ENCODE data around the gene P2RY13.

Gene P2RY13

DNA sequence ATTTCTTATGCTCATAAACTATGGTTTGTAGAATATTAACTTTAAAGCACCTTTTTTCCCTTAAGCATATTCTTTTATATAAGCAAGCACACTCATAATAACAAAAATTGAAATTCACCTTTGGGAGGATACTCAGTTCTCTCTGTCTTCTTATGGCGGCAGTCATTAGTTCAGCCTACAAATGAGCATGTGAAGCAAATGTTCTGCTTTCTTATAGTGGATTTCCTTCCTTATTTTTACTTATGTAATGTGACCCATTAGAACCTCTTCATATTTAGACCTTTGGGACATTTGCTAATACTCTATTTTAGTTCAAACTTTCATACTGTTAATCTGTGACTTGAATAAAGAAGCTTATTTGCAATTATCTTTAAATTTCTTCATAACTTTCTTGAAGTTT lies at the start of gene P2RY13:
Gene P2RY13, minus strand, starts transcription at position 187 of the 400 bp plus-strand sequence. Its CDS starts 21 bp downstream, at position 166.
- peak; percentile 37 to 56 for DNase-seq

DNA sequence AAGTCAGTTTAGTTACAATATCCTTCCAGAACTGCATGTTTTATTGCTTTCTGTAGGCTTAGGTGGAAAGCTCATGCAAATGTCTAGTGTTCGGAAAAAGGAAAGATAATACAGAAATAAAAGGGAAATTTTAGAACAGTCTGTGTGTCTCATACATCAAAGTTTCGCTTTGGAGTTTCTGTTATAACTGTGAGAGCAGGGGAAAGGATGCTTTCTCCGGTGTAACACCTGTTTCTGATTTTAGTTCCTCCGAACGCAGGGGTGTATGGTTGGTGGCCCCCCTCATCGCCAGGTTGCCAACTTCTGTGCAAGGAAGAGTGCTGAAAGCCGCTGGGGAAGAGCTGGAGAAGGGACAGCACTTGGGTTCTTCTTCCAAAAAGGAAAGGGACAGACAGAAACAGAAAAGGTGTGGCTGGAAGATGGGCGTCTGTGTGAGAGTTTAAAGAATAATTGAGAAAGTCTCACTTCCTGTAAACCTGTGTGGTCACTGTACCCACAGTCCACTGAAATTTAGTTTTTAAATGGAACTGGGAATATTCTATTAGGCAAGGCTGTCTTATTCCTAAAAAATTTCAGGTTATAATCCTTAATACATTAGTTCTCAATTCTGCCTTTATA lies 48.5 kb upstream of the P2RY13 start:
- no peak for DNase-seq

DNA sequence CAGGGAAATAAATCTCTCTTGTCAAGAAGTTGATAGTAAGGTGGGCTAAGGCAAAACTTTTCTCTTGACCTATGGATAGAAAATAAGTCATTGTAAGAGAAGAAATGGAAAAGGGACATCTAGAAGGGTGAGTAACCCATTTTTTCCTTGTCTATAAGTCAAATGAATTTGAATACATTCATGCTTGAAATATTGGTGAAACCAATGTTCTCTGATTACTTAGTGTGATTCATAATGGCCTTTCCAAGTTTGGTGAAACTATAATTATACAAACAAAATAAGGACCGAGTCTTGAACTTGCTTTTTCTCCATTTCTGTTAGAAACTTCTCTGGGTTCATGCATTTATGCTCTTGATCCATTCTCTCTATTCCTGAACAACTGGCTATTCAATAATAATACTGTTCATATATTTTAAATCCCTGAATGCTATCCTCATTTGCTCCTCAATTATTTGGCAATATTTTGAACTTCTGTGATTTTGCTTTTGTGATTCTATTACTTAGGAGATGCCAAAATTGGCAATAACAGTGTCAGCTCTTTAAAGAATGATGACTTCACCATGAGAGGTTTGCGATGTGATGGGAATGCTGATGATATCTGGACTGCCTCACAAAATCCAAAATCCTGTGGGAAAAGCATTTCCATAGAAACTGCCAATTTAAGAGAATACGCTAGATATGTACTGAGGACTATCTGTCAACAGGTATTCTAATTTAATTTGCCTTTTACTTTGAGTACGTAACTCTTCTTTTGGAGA lies 42.9 kb upstream of the P2RY13 start:
- no peak for DNase-seq

DNA sequence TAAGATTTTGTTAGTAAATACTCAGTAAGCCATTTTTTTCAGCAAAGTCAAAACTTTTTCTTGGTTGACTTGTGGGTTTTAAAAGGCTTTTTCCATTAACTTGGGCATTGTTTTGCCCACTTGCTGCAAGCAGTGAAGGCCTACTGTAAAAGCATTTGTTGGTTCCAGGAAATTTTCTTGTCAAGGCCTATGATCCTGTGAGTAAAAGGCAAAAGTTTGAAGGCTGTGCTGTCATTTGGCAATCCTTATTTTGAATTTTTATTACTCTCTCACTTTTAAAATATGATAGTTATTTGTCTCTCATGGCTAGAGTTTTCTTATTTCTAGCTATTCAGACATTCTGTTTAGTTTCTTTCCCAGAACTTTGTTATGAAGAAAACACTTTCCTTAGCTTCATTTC lies 42.2 kb upstream of the P2RY13 start:
- DNase-seq: no peak

DNA sequence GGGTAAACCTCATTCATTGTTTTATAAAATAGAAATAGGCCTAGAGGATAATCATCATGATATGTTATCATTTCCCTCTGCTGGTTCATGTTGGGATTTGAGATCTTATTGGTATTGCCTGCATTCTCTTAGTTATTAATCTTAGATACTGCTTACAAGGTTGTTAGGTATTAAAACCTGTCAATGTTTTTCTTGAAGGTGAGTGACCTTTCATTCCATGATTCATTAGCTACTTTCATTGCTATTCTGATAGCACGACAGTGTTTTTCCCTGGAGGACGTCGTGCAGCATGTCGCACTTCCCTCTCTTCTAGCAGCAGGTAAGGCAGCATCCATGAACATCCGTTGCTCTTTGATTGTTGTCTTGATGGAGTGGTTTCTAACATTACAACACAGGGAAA lies 38.1 kb upstream of the P2RY13 start:
- DNase-seq: no peak

DNA sequence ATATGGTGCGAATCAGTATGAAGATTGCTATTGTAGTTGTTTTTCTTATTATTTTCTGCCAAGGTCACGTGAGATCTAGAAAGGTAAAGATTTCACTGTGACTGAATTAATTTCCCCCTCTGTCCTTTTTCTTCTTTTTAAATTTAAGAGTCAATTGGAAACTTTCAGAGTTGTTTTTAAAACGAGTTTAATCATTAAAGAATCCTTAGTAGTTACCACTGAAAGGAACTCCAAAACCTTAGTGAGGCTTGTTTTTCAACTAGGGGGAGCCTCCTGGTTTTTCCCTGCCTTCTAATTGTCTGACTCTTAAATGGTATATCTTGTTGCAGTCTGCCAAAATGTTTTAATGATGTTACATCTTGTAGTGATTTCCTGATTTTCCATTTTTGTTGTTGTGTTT lies 37.6 kb upstream of the P2RY13 start:
- DNase-seq: no peak

DNA sequence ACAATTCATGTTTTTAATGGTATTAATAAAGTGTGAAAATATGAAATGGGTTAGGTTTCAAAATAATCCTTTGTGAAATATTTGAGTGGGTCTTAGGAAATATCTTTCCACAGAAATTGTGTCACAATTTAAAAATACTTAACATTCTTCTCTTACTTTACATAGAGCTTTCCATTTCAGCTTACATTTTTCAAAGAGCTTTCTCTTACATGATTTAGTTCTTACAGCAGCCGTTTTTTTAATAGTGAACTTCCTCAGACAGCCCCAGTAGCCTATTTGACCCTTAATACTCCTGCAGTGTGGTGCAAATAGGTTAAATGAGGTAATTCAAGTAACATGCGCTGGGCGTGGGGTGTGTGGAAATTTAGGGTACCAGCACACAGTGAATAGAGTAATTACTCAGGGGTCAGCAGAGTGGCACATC lies 33.4 kb upstream of the P2RY13 start:
- DNase-seq: no peak

DNA sequence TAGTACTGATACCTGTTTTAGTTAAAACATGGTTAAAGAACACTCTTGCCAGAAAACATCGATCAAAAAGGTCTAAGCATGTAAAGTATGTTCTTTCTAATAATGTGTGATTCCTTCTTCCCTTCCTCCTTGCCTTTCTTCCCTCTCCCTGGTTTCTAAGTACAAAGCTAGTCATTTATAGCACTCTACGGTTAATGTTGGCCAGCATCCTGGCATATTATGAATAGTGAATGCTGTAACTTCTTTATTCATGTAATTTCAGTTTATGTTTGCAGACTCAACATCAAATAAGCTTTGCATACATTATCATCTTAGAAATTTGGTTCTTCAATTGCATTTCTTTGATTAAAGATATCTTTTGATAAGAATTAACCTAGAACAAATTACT lies 28.1 kb upstream of the P2RY13 start:
- no peak for DNase-seq

DNA sequence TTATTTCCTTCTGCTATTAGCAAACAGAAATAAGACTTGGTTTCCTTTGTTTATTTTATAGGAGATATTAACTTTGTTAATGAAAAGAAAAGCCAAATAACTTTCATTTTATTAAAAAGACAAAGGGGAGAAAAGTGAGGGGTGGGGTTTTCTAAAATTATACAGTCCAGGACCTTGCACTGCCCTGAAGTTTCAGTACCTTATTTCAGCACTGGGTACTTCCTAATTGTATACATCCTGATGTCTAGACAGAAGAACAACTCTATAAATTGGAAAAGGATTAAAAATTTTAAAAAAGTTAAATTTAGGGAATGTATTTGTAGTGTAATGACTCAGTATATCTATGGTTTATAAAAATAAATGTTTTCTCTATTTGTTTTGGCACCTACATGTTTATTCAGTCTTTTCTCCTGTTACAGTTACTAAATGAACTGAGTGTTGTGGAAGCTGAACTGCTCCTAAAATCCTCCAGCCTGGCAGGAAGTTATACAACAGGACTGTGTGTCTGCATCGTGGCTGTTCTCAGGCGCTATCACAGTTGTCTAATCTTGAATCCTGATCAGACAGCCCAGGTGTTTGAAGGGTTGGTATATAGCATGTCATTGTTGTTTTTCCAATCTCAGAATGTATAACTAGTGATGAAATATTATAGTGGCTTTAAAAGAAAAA lies 27.6 kb upstream of the P2RY13 start:
- no peak for DNase-seq

DNA sequence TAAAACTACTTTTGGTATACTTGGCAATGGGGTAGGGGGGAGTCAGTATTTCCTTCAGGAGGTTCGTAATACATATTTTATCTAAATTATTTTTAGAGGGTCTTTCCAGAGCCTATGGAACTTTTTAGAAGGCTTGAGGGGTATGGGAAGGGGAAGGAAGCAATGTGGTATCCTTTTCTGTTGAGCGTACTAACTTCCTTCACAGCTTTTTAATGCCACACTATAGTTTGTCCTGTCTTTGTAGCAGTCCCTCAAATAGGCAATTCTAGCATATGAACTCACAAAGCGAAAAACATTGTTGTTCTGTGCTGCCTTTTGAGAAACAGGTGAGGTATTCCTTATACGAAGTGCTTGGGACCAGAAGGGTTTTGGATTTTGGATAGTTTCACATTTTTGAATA lies 22.3 kb upstream of the P2RY13 start:
- peak; percentile 34 to 54 for DNase-seq

DNA sequence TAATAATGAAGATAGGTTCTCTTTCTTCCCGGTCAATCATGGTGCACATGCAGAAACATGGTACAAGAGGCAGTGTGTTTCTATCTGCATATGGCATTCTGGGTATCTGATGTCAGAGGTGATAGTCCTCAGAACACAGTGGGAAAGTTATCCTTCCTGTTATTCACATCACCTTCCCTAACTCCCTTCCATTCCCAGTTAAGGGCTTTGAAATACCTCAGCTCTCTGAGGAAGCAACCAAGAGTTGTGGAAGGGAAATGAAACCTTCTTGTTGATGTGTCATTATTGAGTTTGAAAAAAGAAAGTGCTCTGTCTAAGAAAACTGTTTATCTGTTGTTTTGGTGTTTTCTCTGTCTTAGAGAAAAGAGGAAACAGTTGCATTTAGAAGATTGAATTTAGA lies 21.9 kb upstream of the P2RY13 start:
- DNase-seq: peak; percentile 25 to 45

DNA sequence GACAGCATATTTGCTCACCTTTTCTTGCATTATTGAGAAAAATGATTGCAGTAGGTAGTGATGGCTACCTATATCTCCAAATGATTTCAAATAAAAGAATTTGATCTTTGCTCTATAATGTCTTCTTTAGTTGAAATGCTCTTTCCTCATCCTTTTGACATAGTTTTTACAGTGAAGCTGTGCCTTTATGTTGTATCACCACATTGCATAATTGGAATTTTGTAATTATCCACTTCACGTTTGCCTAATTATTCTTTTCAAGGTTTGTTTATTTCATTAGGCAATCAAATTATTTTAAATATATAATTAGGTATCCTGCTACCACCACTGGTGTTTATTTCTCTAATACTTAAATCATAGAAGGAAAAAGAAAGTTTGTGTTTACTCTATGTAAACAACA lies 21.3 kb upstream of the P2RY13 start:
- DNase-seq: no peak

DNA sequence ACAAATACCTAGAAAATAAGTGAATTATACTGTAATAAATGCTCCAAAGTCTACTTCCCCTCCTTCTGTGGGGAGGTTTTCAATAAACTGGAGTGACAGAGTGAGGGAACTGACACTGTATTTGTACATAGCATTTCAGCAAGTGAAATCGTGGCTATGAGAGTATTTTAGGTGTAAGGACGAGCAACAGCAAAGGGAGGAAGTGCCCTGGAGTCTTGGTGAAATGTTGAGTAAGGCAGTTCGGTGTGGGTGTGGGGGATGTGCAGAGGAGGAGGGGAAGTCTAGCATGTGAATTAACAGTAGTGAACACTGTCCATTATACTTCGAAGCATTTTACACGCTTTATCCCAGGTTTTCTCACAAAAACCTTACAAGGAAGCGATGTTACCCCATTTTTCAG lies 18.1 kb upstream of the P2RY13 start:
- DNase-seq: peak; percentile 96 to 99

DNA sequence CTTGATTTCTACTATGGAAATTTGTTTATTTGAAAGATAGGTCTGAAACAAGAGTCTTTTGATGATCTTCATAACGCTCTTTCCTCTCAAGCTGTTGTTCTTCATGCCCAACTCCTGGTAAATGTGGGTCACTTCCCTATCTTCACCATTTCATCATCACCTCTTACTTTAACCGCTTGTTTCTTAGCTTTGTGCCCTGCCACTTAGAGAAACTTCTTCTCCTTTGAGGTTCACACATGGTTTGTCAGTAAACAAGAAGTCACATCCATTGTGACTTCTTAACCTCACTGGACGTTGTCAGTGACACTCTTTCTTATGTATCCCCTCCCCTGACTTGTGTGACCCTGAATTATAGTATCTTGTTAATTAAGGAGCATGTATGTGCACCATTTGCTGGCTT lies 16.9 kb upstream of the P2RY13 start:
- DNase-seq: peak; percentile 59 to 64

DNA sequence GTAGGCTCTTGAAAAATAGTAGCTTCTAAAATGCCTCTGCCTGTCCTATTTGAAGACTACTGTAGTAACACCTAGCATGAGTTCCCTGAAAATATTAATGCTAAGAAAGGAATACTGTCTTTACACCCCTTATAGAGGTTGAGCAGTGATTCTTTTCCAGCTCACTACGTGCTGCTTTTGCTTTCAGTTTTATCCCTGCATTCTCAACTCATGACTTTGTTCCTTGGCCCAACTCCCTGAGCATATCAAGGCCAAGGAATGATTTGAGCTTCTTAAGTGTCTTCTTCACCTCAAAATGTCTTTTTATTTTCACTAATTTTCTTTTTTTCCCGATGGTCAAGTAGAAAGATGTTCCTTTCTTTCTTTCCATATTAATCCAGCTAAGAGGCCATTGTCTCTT lies 16.5 kb upstream of the P2RY13 start:
- no peak for DNase-seq

DNA sequence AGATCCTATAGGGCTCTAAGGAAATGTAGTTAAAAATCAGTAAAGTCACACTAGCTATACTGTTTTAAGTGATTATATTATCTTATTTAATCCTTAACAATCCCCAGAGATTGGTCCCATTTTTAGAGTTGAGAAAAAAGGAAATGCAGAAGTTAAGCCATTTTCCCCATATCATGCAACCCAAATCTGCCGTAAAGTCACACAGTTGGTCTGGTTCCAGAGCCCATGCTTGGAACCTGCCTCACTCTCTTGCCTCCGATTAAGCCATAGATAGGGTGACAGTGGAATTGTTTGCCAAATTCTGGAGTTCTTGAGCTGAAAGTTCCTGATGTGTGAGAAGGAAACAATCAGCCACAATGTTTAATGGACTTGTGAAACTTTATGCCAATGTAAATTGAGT lies 2.3 kb upstream of the P2RY13 start:
- DNase-seq: no peak

DNA sequence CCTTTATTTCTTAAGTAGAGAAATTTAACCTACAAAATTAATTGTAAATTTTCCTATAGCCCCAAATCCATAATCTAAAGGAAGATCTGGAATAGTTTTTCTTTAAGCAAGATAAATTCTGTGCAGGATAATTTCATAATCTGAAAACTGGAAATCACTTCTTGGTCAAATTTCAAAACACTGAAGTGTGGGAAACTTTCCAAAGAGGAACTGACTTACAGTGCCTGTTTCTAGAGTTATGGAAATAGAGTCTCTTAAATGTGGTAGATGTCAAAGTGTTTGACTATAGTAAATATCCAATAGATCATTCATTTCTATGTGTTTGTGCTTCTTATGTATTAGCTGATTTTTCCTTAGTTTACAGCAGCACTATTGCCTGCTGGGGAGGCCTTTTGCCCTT lies 1.6 kb upstream of the P2RY13 start:
- peak; percentile 16 to 26 for DNase-seq

DNA sequence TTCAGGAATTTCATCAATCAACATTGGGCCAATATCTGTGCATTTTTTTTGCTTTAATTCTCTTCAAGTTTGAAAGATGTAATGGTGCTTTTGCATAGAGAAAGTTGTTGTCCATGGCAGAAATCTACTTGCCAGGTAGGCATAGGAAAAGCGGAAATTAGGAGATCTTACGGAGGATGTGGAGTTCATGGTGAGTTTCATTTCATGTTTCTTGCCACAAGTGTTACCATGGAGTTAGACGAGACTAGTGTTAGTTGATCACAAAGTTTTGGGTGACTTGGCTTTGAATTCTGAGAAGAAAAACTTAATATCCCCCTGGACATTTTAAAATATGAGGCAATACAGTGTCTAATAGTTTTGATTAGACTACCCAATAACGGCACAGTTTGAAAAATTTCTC lies 1.0 kb upstream of the P2RY13 start:
- DNase-seq: no peak

DNA sequence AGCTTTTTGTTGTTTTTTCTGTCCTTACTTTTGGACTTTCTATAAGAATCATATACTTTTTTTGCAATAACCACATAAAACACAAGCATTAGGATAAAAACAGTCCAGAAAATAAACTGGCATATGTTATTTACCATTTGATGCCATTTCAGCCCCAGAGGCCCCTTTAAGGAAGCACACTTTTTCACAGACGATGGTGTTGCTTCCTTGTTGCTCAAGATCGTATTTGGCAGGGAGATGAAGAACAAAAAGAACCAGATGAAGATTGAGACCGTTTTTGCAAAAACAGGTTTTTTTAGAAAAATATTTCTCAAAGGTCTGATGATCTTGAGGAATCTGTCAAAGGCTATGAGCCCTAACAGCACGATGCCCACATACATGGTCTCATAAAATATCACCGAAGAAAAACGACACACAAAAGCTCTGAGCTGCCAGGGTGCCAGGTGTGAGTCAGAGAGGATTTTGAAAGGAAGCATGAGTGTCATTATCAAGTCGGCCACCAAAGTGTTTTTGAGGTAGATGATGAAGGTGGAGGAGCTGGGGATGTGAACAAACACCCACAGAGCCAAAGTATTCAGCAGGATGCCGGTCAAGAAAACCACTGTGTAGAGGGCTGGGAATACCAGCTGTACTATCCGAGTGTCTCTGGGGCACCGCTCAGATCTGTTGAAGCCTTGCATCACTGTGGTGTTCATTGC lies 902 bp downstream of the P2RY13 start:
- peak; percentile 65 to 76 for DNase-seq

DNA sequence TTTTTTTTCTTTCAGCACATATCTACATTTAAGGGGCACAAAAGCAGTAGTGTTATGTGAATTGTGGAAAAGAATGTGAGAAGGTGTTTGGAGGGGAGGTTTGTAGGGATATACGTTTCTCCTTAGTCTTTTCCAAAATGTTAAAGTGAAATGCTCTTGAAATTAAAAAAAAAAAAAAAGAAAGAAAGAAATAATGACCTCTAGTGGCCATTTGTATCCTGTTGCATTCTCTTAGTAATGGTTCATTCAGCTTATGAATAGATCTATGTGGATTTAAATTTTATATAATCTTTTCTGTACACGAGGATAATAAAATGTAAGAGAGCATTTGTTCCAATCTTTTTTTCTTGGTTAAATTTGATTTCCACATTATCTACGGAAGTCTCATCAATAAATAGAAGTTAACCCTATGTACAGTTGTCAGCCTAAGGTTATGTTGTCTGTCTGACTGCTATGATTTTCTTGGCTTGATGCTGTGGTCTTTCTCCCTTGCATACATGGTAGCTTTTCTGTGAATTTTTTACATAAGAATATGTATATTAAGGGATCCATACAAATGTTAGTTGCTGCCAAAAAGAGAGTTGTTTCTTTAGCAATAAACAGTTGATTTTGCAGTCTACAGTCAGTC lies 1.7 kb downstream of the P2RY13 start:
- peak; percentile 43 to 71 for DNase-seq

DNA sequence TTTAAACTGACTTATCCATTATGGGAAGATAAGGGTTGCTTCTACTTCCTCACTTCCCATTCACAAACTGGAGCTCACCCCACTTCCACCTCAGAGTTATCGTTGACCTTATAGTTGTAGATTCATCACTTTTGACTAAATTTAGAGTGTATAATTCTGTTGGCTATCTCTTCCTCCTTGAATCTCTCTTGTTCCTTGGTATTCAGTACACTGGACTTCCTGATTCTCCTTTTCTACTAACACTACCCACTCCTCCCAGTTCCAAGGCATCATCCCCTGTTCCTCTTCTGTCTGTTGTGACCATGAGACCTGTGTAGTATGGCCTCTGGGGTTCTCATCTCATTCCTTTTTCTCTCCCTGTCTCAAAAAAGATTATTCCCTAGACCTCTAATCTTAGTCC lies 6.8 kb downstream of the P2RY13 start:
- no peak for DNase-seq

DNA sequence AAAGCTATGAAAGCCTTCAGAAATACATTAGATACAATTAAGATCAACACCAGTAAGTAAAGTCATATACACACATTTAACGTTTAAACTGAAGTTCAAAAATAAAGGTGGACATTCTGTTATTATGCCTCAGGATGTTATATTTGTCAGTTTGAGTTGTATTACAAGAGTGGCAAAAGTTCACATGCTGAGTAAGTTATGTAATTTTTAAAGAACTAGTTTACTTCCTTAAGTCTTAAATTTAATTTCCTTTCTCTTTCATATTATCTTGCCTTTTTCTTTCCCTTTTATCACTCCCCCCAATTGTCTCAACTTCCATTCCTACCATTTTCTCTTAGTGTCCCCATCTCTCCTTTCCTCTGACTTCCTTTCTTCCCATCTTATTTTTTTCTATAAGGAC lies 7.8 kb downstream of the P2RY13 start:
- DNase-seq: no peak

DNA sequence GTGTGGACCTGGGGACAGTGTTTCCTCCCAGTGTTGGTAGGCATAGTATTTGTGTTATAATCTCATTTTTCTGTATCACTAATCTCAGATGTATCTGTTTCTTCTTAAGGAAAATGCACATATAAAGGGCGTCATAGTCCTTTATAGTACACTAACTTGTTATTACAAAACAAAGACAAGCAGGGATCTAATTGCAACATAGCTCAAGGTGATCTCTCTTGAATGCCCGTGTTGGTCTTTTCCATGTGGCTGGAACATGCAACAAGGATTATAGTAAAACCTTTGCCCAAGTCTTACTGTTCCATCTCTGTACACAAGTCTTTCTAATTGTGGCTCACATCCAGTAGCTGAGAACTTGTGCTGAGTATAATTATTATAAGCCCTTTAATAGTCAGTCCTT lies 9.2 kb downstream of the P2RY13 start:
- no peak for DNase-seq
